Mucosa of rectum (tissue), 2 donors: ENCODE results near the gene OPRM1.
A peak's percentile ranks its signal among the peaks of the same experiment; 100 is the strongest.

Source experiments
- H3K27ac ChIP-seq, 2 donors: one replicate each; pipeline ENCODE4 v1.7.0; 2013; ENCODE audit warnings: inconsistent platforms in 2 of 2, low read depth in 2 of 2, low read length in 2 of 2
- H3K27me3 ChIP-seq, 2 donors: one replicate each; pipeline ENCODE4 v1.7.0; 2013; ENCODE audit warnings: low read length in 2 of 2; ENCODE audit not compliant: control insufficient read depth in 2 of 2, insufficient read depth in 2 of 2
- H3K36me3 ChIP-seq, 2 donors: one replicate each; pipeline ENCODE4 v1.7.0; 2013; ENCODE audit warnings: low read length in 2 of 2; ENCODE audit not compliant: control insufficient read depth in 2 of 2, insufficient read depth in 2 of 2
- H3K4me1 ChIP-seq, 2 donors: one replicate each; pipeline ENCODE4 v1.7.0; 2013; ENCODE audit warnings: low read length in 2 of 2, mild to moderate bottlenecking in 1 of 2; ENCODE audit not compliant: control insufficient read depth in 2 of 2, insufficient read depth in 2 of 2
- H3K4me3 ChIP-seq, 2 donors: one replicate each; pipeline ENCODE4 v1.7.0; 2013; ENCODE audit warnings: low read length in 2 of 2
- H3K9ac ChIP-seq, 2 donors: one replicate each; pipeline ENCODE4 v1.7.0; 2013; ENCODE audit warnings: low read length in 2 of 2, low read depth in 1 of 2, mild to moderate bottlenecking in 1 of 2
- H3K9me3 ChIP-seq, 2 donors: one replicate each; pipeline ENCODE4 v1.7.0; 2013; ENCODE audit warnings: low read length in 2 of 2; ENCODE audit not compliant: control insufficient read depth in 2 of 2
- donor health status: healthy.
- donor health status: Normal muscosa, but diverticular disease.

Gene OPRM1

DNA sequence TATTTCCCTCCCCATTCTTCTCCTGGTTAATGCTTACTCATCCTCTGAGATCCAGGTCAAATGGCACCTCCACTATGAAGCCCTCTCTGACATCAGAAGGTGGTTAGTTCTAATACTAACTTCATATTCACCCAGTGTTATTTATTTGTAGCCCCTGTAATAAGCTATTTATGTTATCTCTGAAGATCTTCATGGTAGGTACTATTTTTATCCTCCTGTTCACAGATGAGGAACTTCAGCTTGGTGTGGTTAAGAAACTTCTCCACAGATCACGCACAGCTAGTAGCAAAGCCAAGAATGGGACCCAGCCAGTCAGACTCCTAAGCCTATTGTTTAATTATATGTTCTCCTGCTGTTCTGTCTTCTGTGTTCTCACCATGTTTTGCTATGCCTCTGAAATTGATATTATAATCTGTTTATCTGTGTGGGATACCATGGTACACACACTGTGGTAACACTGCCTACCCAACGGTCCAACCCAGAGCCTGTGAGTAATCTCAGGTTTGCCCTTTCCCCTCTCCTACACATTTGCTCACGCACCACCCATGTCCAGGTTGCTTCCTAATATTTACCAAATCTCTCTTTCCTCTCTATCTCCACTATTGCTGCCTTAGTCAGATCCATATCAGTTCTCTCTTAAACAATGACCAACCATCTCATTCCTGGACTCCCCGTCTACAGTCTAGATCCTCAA, 219.2 kb downstream of the OPRM1 start:
- Histone ChIP-seq H3K4me3 (no peak overlapping the region), H3K9me3 (no peaks in the 10 kb centered on the region), H3K36me3 (no peaks in the 10 kb centered on the region), H3K27me3 (no peaks in the 10 kb centered on the region), H3K27ac (no peak overlapping the region), H3K4me1 (peaks cover 0 to 4% of the 10 kb centered on the region in 2 donors), H3K9ac (no peak overlapping the region)

DNA sequence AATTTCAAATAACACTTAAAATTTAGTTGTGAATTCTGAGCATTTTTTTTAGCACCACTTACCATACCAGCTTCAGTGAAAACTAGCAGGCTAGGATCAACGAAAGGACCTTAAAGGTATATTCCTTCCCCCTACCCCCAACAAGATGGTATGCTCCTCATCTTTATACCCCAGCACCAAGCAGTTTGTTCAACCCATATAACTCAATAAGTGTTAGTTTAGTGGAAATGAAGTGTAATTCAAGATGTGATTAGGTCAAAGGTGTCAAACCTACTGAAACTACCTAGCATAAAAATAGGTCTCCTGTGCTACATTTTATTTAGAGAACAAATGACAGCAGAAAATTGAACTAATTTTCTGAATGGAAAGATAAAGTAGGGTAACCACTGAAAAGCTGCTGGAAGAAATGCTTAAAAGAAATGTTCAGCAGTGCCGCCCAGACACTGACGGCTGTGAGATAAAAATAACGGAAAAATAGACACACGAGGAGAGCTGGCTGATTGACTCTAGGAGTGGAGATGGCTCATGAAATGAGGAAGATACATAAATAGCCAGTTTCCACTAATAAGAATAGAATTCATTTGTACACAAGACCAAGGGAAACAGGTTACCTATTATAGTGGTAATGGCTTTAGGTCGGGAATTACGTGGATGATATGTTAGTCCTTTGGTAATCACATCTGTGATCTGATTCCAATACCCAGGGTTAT, 222.8 kb downstream of the OPRM1 start:
- Histone ChIP-seq H3K4me3 (no peak overlapping the region), H3K27ac (no peak overlapping the region), H3K9ac (no peak overlapping the region), H3K27me3 (no peaks in the 10 kb centered on the region), H3K9me3 (no peaks in the 10 kb centered on the region), H3K4me1 (peaks cover 0 to 4% of the 10 kb centered on the region in 2 donors), H3K36me3 (no peaks in the 10 kb centered on the region)

DNA sequence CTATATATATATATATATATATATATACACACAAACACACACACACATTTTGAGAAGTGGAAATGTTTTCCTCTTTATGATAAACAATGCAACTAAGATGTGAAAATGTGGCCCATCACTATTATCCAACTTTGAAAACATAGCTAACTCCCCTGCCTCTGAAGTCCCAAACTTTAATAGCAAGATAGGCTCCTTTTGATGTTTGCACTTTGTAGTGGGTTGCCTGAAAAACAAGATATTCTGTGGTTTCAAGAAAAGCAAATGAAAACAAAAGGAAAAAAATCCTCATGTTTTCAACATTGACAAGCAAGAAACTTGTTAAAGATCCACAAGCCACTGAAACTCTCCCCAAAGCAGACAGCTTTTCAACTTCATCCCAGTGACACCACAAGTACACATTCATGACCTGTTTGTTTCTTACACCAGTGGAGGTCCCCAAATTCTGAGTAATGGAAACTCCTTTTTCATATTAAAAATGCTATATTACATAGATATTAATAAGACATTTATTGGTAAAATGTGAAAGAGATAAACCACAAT, 227.6 kb downstream of the OPRM1 start:
- no peak overlapping the region for H3K27ac ChIP-seq
- H3K27me3 ChIP-seq: no peaks in the 10 kb centered on the region
- no peak overlapping the region for H3K4me3 ChIP-seq
- H3K4me1 ChIP-seq: no peaks in the 10 kb centered on the region
- no peaks in the 10 kb centered on the region for H3K36me3 ChIP-seq
- no peaks in the 10 kb centered on the region for H3K9me3 ChIP-seq
- no peak overlapping the region for H3K9ac ChIP-seq

DNA sequence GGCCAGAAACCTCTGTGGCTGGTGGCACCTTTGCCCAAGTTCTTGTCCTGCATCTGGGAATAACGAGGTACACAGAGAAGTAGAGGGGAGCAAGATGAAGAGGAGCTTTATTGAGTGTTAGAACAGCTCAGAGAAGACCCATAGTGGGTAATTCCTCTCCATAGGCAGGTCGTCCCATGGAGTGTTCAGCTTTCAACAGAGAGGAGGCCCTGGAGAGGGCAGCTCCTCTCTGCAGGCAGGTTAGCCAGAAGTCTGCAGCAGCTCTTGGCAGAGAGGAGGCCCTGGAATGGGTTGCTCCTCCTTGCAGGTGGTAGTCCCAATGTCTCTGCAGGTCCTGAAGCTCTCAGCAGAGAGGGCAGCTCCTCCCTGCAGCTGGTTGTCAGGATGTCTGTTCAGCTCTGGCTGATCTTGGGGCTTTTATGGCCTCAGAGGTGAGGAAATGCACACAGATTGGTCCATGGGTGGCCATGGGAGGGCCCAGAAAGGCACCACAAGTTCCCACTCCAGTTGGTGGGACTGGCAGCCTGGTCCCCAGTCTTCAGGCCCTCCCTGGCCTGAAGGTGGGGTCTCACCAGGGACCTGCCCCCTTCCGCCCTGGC, 228.6 kb downstream of the OPRM1 start:
- H3K9me3 ChIP-seq: no peaks in the 10 kb centered on the region
- no peaks in the 10 kb centered on the region for H3K27me3 ChIP-seq
- H3K4me1 ChIP-seq: no peaks in the 10 kb centered on the region
- no peak overlapping the region for H3K27ac ChIP-seq
- no peaks in the 10 kb centered on the region for H3K36me3 ChIP-seq
- no peak overlapping the region for H3K9ac ChIP-seq
- H3K4me3 ChIP-seq: no peak overlapping the region

DNA sequence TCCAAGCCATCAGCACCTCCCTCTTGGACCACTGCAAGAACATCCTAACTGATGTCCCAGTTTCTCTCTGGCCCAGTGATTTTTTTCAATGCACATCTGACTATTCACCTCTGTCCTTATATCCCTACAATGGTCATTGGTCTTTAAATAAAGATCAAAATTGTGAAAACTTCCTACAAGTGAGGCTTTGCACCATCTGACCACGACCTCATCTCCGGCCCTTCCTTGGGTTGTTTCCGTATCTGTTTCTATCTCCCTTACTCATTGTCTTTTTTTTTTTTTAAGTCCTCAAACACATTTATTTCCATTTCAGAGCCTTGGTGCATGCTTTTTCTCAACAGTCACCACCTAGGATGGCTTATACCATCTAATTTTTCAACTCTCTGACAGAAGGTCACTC, 229.4 kb downstream of the OPRM1 start:
- H3K36me3 ChIP-seq: no peaks in the 10 kb centered on the region
- H3K9me3 ChIP-seq: no peaks in the 10 kb centered on the region
- H3K4me3 ChIP-seq: no peak overlapping the region
- no peak overlapping the region for H3K9ac ChIP-seq
- no peak overlapping the region for H3K27ac ChIP-seq
- H3K27me3 ChIP-seq: no peaks in the 10 kb centered on the region
- no peaks in the 10 kb centered on the region for H3K4me1 ChIP-seq

DNA sequence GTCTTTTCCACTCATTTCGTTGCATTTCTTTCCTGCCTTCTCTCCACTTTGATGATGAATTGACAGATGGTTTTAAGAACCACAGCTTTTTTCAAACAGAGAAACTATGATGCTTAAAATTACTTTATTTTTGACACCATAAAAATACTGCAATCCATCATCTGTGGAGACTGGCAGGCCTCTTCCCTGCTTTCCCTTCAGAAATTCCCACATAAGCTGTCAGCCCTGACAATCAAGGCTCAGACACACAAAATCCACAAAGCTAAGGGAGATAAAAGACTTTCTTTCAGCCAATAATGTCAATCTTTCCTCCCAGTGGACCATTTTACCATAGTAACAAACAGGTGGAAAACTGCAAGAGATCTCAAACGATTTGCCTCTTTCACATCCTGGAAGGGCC, 235.1 kb downstream of the OPRM1 start:
- Histone ChIP-seq H3K4me1 (peaks cover 0 to 4% of the 10 kb centered on the region in 2 donors), H3K36me3 (no peaks in the 10 kb centered on the region), H3K4me3 (no peak overlapping the region), H3K9me3 (no peaks in the 10 kb centered on the region), H3K9ac (no peak overlapping the region), H3K27me3 (no peaks in the 10 kb centered on the region), H3K27ac (no peak overlapping the region)

DNA sequence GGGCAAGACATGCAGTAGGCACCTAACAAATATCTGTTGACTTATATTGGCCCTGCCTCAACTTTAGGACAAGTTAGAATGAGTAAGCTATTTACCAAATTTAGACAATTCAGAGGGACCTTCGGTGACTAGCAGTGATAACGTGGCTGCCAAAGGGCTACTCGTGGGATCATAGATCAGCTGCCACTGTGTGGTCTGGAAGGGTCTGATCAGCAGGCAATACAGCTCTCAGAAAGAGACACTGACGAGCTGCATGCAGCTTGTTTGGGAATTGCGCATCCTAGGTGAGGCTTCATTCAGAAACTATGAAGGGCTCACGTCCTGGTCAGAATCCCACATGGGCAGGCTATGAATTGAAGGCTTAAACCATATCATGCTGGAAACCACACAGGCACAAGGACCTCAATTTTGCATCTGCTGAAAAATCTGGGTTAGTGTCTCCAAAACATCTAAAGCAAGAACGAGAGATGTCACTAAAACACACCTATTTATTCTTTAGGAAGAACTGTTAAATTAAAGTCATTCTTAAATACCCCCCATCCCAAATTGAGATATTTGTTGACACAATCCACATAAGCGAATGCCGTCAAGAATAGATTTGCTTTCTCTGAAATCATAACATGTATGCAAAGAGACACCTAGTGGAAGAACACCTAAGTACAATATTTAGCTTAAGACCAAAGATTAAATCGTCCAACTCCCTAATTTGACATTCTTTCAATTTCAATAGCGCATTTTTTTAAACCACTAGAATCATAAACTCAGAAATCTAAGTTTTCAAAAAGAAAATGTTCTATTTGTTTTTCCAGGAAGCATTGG, 238.0 kb downstream of the OPRM1 start:
- H3K9ac ChIP-seq: peak overlapping the region in 1 of 2 donors; percentile 8
- no peaks in the 10 kb centered on the region for H3K27me3 ChIP-seq

DNA sequence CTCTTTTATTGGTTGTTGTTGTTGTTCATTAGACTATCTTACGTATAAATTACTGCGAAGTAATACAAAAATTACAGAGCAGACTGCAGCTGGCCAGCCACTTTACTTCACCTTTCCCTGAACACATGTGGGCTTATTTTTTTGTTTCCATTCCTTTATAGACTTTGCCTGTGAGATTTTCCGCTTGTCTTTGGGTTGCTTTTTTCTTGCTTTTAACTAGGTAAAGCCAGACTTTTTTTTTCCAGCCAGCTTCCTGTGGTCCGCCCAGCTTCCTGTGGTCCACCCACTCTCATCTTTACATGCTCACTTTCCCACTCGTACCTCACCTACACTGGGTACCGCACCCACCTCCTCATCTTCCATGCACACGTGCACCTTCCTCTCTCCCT, 238.6 kb downstream of the OPRM1 start:
- Histone ChIP-seq H3K9me3 (no peaks in the 10 kb centered on the region), H3K9ac (peak overlapping the region in 1 of 2 donors; percentile 8), H3K36me3 (no peaks in the 10 kb centered on the region), H3K27ac (no peak overlapping the region), H3K4me3 (peak overlapping the region in 1 of 2 donors; percentile 28), H3K4me1 (peaks cover 0 to 4% of the 10 kb centered on the region in 2 donors), H3K27me3 (no peaks in the 10 kb centered on the region)

More for the DNA sequence above, 238.0 kb downstream of the OPRM1 start:
- Histone ChIP-seq H3K9me3 (no peaks in the 10 kb centered on the region), H3K36me3 (no peaks in the 10 kb centered on the region), H3K27ac (no peak overlapping the region), H3K4me1 (peaks cover 0 to 4% of the 10 kb centered on the region in 2 donors), H3K4me3 (peak overlapping the region in 1 of 2 donors; percentile 28)

DNA sequence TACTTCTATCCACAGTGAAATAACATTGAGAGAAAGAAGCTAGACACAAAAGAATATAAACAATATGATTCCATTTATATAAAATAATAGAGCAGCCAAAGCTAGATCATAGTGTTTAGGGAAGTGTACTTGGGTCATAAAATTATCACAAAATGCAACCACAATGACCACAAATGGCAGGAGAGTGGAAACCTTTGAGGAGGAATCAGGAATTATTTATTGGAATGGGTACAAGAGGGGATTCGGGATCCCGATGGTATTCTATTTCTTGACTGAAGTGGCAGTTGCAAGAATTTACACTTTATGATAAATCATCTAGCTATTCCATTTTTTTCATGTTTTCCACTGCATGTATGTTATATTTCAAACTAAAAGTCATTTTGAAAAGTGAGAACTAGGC, 241.5 kb downstream of the OPRM1 start:
- Histone ChIP-seq H3K4me1 (peaks cover 0 to 4% of the 10 kb centered on the region in 2 donors), H3K9ac (no peak overlapping the region), H3K36me3 (no peaks in the 10 kb centered on the region), H3K27me3 (no peaks in the 10 kb centered on the region), H3K9me3 (no peaks in the 10 kb centered on the region), H3K4me3 (no peak overlapping the region), H3K27ac (no peak overlapping the region)
